ENCODE results near the gene ACCS. TPM values are rescaled to one million over a fixed set of nuclear protein-coding genes. Genes with fewer than 3 reads are reported as not detected.

Gene ACCS
- total and polyA plus RNA-seq, 9 of the 15 experiments (the other 6 are each of a cell fraction or from before 2014, with no cell fraction given), result 4.2 to 25.9 (median 16.3) TPM

DNA sequence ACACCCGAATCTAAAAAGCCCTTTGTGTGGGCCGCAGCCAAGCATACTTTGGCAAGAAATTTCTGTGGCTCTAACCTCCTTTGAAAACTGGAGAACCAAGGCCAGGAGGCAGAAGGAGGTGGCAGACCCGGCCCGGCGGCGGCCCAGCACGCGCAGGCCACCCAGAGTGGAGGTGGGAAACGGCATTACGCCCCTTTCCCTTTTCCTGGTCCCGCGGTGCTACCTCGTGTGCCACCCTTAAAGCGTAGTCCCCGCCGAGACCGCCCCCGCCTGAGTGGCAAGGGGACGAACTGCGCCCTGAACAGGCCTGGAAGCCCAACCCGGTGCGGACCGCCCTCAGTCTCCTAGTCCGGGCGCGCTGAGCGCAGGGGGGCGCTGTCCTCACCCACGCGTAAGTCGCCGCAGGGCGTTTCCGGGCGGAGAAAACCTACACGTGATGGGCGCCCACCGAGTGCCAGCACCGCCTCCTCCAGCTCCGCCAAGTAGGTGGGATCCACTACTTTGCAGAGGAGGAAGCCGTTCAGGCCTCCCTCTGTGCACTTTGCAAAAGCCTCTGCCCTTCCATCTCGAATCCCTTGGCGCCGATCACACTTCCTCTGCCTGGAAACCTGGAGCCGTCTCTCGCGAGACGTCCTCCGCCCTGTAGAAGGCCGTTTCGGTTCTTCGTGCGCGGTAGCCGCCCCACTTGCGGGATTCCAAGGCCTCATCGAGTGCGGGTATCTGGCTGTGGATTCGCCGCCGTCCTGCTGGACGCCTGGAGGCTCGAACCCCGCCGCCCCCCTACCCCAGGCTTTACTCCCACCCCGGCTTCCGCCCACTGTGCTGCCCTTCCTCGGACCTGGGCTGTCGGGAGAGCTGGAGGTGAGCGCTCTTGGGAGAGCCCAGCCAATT, at the start of gene ACCS (continued):
- TF ChIP-seq, protein P1, sequence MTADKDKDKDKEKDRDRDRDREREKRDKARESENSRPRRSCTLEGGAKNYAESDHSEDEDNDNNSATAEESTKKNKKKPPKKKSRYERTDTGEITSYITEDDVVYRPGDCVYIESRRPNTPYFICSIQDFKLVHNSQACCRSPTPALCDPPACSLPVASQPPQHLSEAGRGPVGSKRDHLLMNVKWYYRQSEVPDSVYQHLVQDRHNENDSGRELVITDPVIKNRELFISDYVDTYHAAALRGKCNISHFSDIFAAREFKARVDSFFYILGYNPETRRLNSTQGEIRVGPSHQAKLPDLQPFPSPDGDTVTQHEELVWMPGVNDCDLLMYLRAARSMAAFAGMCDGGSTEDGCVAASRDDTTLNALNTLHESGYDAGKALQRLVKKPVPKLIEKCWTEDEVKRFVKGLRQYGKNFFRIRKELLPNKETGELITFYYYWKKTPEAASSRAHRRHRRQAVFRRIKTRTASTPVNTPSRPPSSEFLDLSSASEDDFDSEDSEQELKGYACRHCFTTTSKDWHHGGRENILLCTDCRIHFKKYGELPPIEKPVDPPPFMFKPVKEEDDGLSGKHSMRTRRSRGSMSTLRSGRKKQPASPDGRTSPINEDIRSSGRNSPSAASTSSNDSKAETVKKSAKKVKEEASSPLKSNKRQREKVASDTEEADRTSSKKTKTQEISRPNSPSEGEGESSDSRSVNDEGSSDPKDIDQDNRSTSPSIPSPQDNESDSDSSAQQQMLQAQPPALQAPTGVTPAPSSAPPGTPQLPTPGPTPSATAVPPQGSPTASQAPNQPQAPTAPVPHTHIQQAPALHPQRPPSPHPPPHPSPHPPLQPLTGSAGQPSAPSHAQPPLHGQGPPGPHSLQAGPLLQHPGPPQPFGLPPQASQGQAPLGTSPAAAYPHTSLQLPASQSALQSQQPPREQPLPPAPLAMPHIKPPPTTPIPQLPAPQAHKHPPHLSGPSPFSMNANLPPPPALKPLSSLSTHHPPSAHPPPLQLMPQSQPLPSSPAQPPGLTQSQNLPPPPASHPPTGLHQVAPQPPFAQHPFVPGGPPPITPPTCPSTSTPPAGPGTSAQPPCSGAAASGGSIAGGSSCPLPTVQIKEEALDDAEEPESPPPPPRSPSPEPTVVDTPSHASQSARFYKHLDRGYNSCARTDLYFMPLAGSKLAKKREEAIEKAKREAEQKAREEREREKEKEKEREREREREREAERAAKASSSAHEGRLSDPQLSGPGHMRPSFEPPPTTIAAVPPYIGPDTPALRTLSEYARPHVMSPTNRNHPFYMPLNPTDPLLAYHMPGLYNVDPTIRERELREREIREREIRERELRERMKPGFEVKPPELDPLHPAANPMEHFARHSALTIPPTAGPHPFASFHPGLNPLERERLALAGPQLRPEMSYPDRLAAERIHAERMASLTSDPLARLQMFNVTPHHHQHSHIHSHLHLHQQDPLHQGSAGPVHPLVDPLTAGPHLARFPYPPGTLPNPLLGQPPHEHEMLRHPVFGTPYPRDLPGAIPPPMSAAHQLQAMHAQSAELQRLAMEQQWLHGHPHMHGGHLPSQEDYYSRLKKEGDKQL (CRISPR knock-in tag; IDR thresholded peaks at IDR 0.05; ENCODE audit: borderline replicate concordance), result no peak
- TF ChIP-seq ZC3H11A (IDR thresholded peaks at IDR 0.05; ENCODE audit: low read depth, low read length), result no peak
- TF ChIP-seq ZKSCAN1 (IDR thresholded peaks at IDR 0.05; ENCODE audit: low read depth, low read length), result peak; percentile 18; the same call in 1 of the 2 replicates
- no peak for TF ChIP-seq ZNF121 (CRISPR knock-in tag; conservative IDR thresholded peaks at IDR 0.05)
- no peak for TF ChIP-seq RBM34 (IDR thresholded peaks at IDR 0.05; ENCODE audit: borderline replicate concordance, insufficient read depth, low read length)
- TF ChIP-seq ZNF253 (CRISPR knock-in tag; conservative IDR thresholded peaks at IDR 0.05), result no peak
- TF ChIP-seq MYNN (IDR thresholded peaks at IDR 0.05), result peak; percentile 71; the same call in 1 of the 2 replicates
- TF ChIP-seq MYNN (CRISPR knock-in tag; IDR thresholded peaks at IDR 0.05), result no peak
- TF ChIP-seq, protein P2, sequence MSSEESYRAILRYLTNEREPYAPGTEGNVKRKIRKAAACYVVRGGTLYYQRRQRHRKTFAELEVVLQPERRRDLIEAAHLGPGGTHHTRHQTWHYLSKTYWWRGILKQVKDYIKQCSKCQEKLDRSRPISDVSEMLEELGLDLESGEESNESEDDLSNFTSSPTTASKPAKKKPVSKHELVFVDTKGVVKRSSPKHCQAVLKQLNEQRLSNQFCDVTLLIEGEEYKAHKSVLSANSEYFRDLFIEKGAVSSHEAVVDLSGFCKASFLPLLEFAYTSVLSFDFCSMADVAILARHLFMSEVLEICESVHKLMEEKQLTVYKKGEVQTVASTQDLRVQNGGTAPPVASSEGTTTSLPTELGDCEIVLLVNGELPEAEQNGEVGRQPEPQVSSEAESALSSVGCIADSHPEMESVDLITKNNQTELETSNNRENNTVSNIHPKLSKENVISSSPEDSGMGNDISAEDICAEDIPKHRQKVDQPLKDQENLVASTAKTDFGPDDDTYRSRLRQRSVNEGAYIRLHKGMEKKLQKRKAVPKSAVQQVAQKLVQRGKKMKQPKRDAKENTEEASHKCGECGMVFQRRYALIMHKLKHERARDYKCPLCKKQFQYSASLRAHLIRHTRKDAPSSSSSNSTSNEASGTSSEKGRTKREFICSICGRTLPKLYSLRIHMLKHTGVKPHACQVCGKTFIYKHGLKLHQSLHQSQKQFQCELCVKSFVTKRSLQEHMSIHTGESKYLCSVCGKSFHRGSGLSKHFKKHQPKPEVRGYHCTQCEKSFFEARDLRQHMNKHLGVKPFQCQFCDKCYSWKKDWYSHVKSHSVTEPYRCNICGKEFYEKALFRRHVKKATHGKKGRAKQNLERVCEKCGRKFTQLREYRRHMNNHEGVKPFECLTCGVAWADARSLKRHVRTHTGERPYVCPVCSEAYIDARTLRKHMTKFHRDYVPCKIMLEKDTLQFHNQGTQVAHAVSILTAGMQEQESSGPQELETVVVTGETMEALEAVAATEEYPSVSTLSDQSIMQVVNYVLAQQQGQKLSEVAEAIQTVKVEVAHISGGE (CRISPR knock-in tag; IDR thresholded peaks at IDR 0.05), result no peak
- no peak for TF ChIP-seq BACH1 (tag; IDR thresholded peaks at IDR 0.05)
- no peak for TF ChIP-seq ZNF584 (CRISPR knock-in tag; IDR thresholded peaks at IDR 0.05; ENCODE audit: low read depth)
- TF ChIP-seq POLR2G (IDR thresholded peaks at IDR 0.05; ENCODE audit: low read depth, low read length), result peak; percentile 94
- no peak for TF ChIP-seq SETDB1 (IDR thresholded peaks at IDR 0.05; ENCODE audit: low read length)
- TF ChIP-seq CHD1 (IDR thresholded peaks at IDR 0.05; ENCODE audit: low read length), result no peak
- TF ChIP-seq SMAD1 (IDR thresholded peaks at IDR 0.05; ENCODE audit: low read depth, low read length, partially characterized antibody), result no peak
- TF ChIP-seq, protein P3, sequence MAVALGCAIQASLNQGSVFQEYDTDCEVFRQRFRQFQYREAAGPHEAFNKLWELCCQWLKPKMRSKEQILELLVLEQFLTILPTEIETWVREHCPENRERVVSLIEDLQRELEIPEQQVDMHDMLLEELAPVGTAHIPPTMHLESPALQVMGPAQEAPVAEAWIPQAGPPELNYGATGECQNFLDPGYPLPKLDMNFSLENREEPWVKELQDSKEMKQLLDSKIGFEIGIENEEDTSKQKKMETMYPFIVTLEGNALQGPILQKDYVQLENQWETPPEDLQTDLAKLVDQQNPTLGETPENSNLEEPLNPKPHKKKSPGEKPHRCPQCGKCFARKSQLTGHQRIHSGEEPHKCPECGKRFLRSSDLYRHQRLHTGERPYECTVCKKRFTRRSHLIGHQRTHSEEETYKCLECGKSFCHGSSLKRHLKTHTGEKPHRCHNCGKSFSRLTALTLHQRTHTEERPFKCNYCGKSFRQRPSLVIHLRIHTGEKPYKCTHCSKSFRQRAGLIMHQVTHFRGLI (CRISPR knock-in tag; IDR thresholded peaks at IDR 0.05), result no peak; the same call in 1 of the 2 replicates
